HEK293T (cell line): ENCODE data around the gene MRPL39.

ENCODE experiments used
- CTCF ChIA-PET: fragments of 350-600 bp; formaldehyde crosslinking; extraction: SDS; loops from one replicate; lab custom pipeline; 2021; ENCODE audit warnings: antibody characterized with exemption, inconsistent platforms; lab: Yijun Ruan, JAX
- POLR2A ChIA-PET: fragments of 350-600 bp; formaldehyde crosslinking; extraction: SDS; loops from one replicate; lab custom pipeline; 2020; ENCODE audit warnings: antibody characterized with exemption, inconsistent platforms; lab: Yijun Ruan, JAX
- DNase-seq: peaks from one replicate; pipeline ENCODE4 v3.0.0; 2012; ENCODE audit warnings: mixed read lengths; ENCODE audit errors: extremely low spot score
- ARNT ChIP-seq: fragments of 450-650 bp; IDR thresholded peaks from 2 replicates; pipeline ENCODE4 v1.6.1; 2017; ENCODE audit warnings: mild to moderate bottlenecking
- BHLHE40 ChIP-seq: fragments of 450-650 bp; IDR thresholded peaks from 2 replicates; pipeline ENCODE4 v1.6.1; 2016; ENCODE audit warnings: mild to moderate bottlenecking, moderate library complexity, borderline replicate concordance
- CTBP1 ChIP-seq: fragments of 450-650 bp; IDR thresholded peaks from 2 replicates; pipeline ENCODE4 v1.6.1; 2016; ENCODE audit warnings: borderline replicate concordance
- ELF4 ChIP-seq: fragments of 450-650 bp; IDR thresholded peaks from 2 replicates; pipeline ENCODE4 v1.6.1; 2017; ENCODE audit warnings: antibody characterized with exemption
- FOXA1 ChIP-seq: fragments of 450-650 bp; IDR thresholded peaks from 2 replicates; pipeline ENCODE4 v1.6.1; 2016; ENCODE audit warnings: mild to moderate bottlenecking
- FOXK2 ChIP-seq: fragments of 450-650 bp; IDR thresholded peaks from 2 replicates; pipeline ENCODE4 v1.6.1; 2016; ENCODE audit warnings: mild to moderate bottlenecking
- FOXM1 ChIP-seq: fragments of 450-650 bp; IDR thresholded peaks from 2 replicates; pipeline ENCODE4 v1.6.1; 2017; ENCODE audit warnings: mild to moderate bottlenecking, borderline replicate concordance
- HDGF ChIP-seq: fragments of 450-650 bp; IDR thresholded peaks from 2 replicates; pipeline ENCODE4 v1.6.1; 2017; ENCODE audit warnings: antibody characterized with exemption, borderline replicate concordance
- L3MBTL2 ChIP-seq: fragments of 450-650 bp; conservative IDR thresholded peaks from 2 replicates; pipeline ENCODE4 v1.6.1; 2016; ENCODE audit warnings: mild to moderate bottlenecking
- LEF1 ChIP-seq: fragments of 450-650 bp; IDR thresholded peaks from 2 replicates; pipeline ENCODE4 v1.6.1; 2017; ENCODE audit warnings: mild to moderate bottlenecking, borderline replicate concordance
- NFRKB ChIP-seq: fragments of 450-650 bp; IDR thresholded peaks from 2 replicates; pipeline ENCODE4 v1.6.1; 2016; ENCODE audit warnings: mild to moderate bottlenecking, moderate library complexity
- SP1 ChIP-seq: fragments of 450-650 bp; IDR thresholded peaks from 2 replicates; pipeline ENCODE4 v1.6.1; 2017
- SUZ12 ChIP-seq: fragments of 450-650 bp; IDR thresholded peaks from 2 replicates; pipeline ENCODE4 v1.6.1; 2016; ENCODE audit warnings: mild to moderate bottlenecking
- TARDBP ChIP-seq: fragments of 450-650 bp; IDR thresholded peaks from 2 replicates; pipeline ENCODE4 v1.6.1; 2016
- ZNF384 ChIP-seq: fragments of 450-650 bp; IDR thresholded peaks from 2 replicates; pipeline ENCODE4 v1.6.1; 2016
- TF ChIP-seq, protein P1 (sequence below): fragments of 450-650 bp; IDR thresholded peaks from 2 replicates; pipeline ENCODE4 v1.6.1; 2016

Gene MRPL39

GRCh38 chr21:25568246-25568645 lies 39.0 kb downstream of the MRPL39 start:
- CTCF ChIA-PET: no interaction called here
- POLR2A ChIA-PET: no interaction called here
- TF ChIP-seq ELF4 (no peak), HDGF (no peak), ARNT (no peak), LEF1 (no peak), L3MBTL2 (no peak), SP1 (no peak), FOXM1 (no peak), ZNF384 (no peak), FOXA1 (no peak)
- TF ChIP-seq, protein P1, sequence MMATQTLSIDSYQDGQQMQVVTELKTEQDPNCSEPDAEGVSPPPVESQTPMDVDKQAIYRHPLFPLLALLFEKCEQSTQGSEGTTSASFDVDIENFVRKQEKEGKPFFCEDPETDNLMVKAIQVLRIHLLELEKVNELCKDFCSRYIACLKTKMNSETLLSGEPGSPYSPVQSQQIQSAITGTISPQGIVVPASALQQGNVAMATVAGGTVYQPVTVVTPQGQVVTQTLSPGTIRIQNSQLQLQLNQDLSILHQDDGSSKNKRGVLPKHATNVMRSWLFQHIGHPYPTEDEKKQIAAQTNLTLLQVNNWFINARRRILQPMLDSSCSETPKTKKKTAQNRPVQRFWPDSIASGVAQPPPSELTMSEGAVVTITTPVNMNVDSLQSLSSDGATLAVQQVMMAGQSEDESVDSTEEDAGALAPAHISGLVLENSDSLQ: no peak
- no peak for DNase-seq

- no peak for DNase-seq
- POLR2A ChIA-PET: no interaction called here
- CTCF ChIA-PET: no interaction called here
- no peak for TF ChIP-seq ARNT
- no peak for TF ChIP-seq NFRKB
- no peak for TF ChIP-seq SUZ12
- no peak for TF ChIP-seq ZNF384
- no peak for TF ChIP-seq FOXK2
Observed at GRCh38 chr21:25567472-25567871, 39.8 kb downstream of the MRPL39 start.

DNA sequence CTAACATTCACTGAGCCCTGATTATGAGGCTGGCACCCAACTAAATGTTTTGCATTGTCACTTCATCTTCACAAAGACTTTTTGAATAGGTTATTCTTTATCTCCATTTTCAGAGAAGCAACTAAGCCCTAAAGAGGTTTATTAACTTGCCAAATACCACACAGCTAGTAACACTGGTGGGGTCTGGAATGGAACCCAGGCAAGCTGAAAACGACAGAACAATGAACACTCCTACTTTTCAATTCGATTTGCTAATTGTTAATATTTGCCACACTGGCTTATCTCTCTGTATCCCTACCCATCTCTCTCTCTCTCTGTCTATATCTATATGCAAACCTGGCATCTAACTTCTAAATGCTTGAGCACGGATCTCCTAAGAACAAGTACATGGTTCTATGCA lies 40.6 kb downstream of the MRPL39 start:
- ChIA-PET POLR2A (no interaction called here), CTCF (no interaction called here)
- DNase-seq: no peak
- no peak for TF ChIP-seq HDGF
- no peak for TF ChIP-seq FOXK2
- TF ChIP-seq ZNF384: no peak
- TF ChIP-seq ELF4: no peak
- TF ChIP-seq FOXM1: no peak
- TF ChIP-seq BHLHE40: no peak
- no peak for TF ChIP-seq SP1
- no peak for TF ChIP-seq ARNT
- no peak for TF ChIP-seq FOXA1
- no peak for TF ChIP-seq LEF1
- no peak for TF ChIP-seq SUZ12

- TF ChIP-seq SP1 (no peak), SUZ12 (no peak), ELF4 (no peak), FOXM1 (no peak), FOXK2 (no peak)
- POLR2A ChIA-PET: no interaction called here
- no peak for DNase-seq
- CTCF ChIA-PET: no interaction called here
Observed at GRCh38 chr21:25565272-25566211, 41.7 kb downstream of the MRPL39 start.

DNA sequence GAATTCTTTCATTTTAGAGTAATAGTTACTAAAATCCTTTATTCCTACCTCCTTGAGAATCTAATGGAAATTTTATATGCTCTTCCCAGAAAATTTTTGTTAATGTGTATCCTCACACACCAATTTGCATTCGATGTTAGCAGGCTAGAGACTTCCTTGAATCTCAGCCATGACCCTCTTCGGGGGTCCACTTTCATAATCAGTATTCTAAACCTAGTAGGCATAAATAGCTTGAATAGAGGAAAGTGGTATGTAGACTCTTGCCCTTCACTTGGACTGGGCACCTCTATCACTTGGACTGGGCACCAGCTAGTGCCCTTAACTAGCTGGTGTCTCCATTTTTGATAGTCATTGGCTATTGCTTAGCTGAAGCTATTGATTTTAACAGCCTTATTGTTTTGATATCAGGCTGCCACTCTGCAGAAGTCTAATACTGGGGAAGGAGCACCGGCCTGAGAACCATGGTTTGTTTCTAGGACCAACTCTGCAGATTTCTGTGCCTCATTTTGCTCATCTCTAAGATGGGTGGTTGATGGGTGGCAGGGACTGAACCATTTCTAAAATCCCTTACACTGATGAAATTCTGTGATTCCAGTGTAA lies 42.8 kb downstream of the MRPL39 start:
- ChIA-PET CTCF (no interaction called here), POLR2A (no interaction called here)
- DNase-seq: no peak
- TF ChIP-seq SUZ12 (no peak), HDGF (no peak), FOXM1 (no peak), ZNF384 (no peak), FOXK2 (no peak), TARDBP (no peak), L3MBTL2 (no peak), CTBP1 (no peak), BHLHE40 (no peak)
- TF ChIP-seq, protein P1: no peak

- TF ChIP-seq SP1 (no peak), FOXM1 (no peak)
- no peak for DNase-seq
- ChIA-PET POLR2A (no interaction called here), CTCF (no interaction called here)
Observed at GRCh38 chr21:25563361-25564116, 43.7 kb downstream of the MRPL39 start.

- ChIA-PET CTCF (no interaction called here), POLR2A (no interaction called here)
- TF ChIP-seq FOXM1: no peak
- TF ChIP-seq ARNT: no peak
- no peak for TF ChIP-seq L3MBTL2
- no peak for TF ChIP-seq LEF1
- TF ChIP-seq NFRKB: no peak
- TF ChIP-seq FOXK2: no peak
- TF ChIP-seq SUZ12: no peak
- TF ChIP-seq TARDBP: no peak
- TF ChIP-seq SP1: no peak
- DNase-seq: no peak
Observed at GRCh38 chr21:25562660-25563059, 44.6 kb downstream of the MRPL39 start.
